Tibial nerve (tissue), 4 donors: ENCODE data around the gene HOXB13. TPM values are rescaled to one million over a fixed set of nuclear protein-coding genes. Genes with fewer than 3 reads are reported as not detected.

ENCODE experiments used
- DNase-seq, 2 donors: peaks; one replicate each; pipeline ENCODE4 v3.0.0-alpha.2; 2019; ENCODE audit warnings: low spot score in 2 of 2
- H3K27ac ChIP-seq, 4 donors: fragments of 200-600 bp; sonication (generic) in 3 of 4; one replicate each; pipeline ENCODE4 v1.5.1; 2017 to 2019; ENCODE audit warnings: mild to moderate bottlenecking in 1 of 4
- H3K27me3 ChIP-seq, 2 donors: fragments of 200-600 bp; sonication (generic) in 1 of 2; one replicate each; pipeline versions ENCODE4 v1.5.1 to v1.6.0; 2017 to 2019
- H3K36me3 ChIP-seq, 3 donors: fragments of 200-600 bp; sonication (generic); one replicate each; pipeline ENCODE4 v1.5.1; 2018 to 2019
- H3K4me1 ChIP-seq, 4 donors: fragments of 200-600 bp; sonication (generic) in 3 of 4; one replicate each; pipeline ENCODE4 v1.5.1; 2017 to 2019
- H3K4me3 ChIP-seq, 4 donors: fragments of 200-600 bp; sonication (generic) in 3 of 4; one replicate each; pipeline ENCODE4 v1.5.1; 2017 to 2019; ENCODE audit warnings: mild to moderate bottlenecking in 1 of 4, moderate library complexity in 1 of 4
- H3K9me3 ChIP-seq, 4 donors: fragments of 200-600 bp; sonication (generic) in 3 of 4; one replicate each; pipeline ENCODE4 v1.5.1; 2017 to 2019
- CTCF ChIP-seq, 5 experiments: fragments of 200-600 bp in 3 of 5; fragments of 450-650 bp in 2 of 5; sonication (generic) in 3 of 5; IDR thresholded peaks; one replicate each; pipeline ENCODE4 v1.5.1; 2016 to 2019; ENCODE audit warnings: antibody characterized with exemption in 5 of 5, mild to moderate bottlenecking in 3 of 5, moderate library complexity in 2 of 5
- EP300 ChIP-seq, 2 donors: sonication (generic); formaldehyde crosslinking; IDR thresholded peaks; one replicate each; pipeline ENCODE4 v1.6.1; 2017; ENCODE audit warnings: antibody characterized with exemption in 2 of 2, mild to moderate bottlenecking in 1 of 2
- POLR2A ChIP-seq, 2 donors: fragments of 450-650 bp; IDR thresholded peaks; one replicate each; pipeline ENCODE4 v1.6.1; 2017; ENCODE audit warnings: antibody characterized with exemption in 2 of 2, mild to moderate bottlenecking in 2 of 2, moderate library complexity in 2 of 2
- WGBS, 2 donors: methylation state at CpG; one replicate each; pipeline ENCODE4 v1.1.5; 2018; 5-methylcytosine and 5-hydroxymethylcytosine counted together
- total RNA-seq, 4 donors: library from RNA; depleted of rRNA; stranded (reverse); fragments of >200 nt; gene quantifications; one replicate each; pipeline ENCODE4 v1.1.0, GENCODE V29; 2016

HOXB13 gene
- total RNA-seq, 4 donors from 2014 or later = not detected

GRCh38 chr17:48729335-48730239 is 1.0 kb upstream of the HOXB13 start:
- DNase-seq = no peak
- WGBS, 2 donors = 6 to 7% methylated on average over 19 of the region's 19 CpGs
- Histone ChIP-seq H3K4me3 (no peak overlapping the region), H3K27me3 (peaks cover 0 to 100% of the 10 kb centered on the region in 2 donors), H3K36me3 (no peaks in the 10 kb centered on the region), H3K27ac (no peak overlapping the region), H3K9me3 (no peaks in the 10 kb centered on the region), H3K4me1 (peaks cover 0 to 37% (median 17%) of the 10 kb centered on the region in 4 donors)
- no peak for TF ChIP-seq POLR2A (IDR thresholded peaks at IDR 0.05)
- no peak for TF ChIP-seq CTCF (IDR thresholded peaks at IDR 0.05)
- TF ChIP-seq EP300 (IDR thresholded peaks at IDR 0.05) = no peak

GRCh38 chr17:48727415-48728175 is 955 bp downstream of the HOXB13 start:
- DNase-seq = no peak
- peaks cover 0 to 100% of the 10 kb centered on the region in 2 donors for H3K27me3 ChIP-seq
- no peaks in the 10 kb centered on the region for H3K9me3 ChIP-seq
- H3K4me3 ChIP-seq = no peak overlapping the region
- WGBS, 2 donors = 35 to 39% methylated on average over 9 of the region's 9 CpGs
- H3K27ac ChIP-seq = no peak overlapping the region
- no peaks in the 10 kb centered on the region for H3K36me3 ChIP-seq
- H3K4me1 ChIP-seq = peaks cover 0 to 45% (median 18%) of the 10 kb centered on the region in 4 donors
- TF ChIP-seq POLR2A (IDR thresholded peaks at IDR 0.05) (no peak), CTCF (IDR thresholded peaks at IDR 0.05) (no peak), EP300 (IDR thresholded peaks at IDR 0.05) (no peak)

- TF ChIP-seq CTCF (IDR thresholded peaks at IDR 0.05) (no peak), EP300 (IDR thresholded peaks at IDR 0.05) (no peak), POLR2A (IDR thresholded peaks at IDR 0.05) (no peak)
- Histone ChIP-seq H3K4me1 (peaks cover 0 to 48% (median 18%) of the 10 kb centered on the region in 4 donors), H3K4me3 (no peak overlapping the region), H3K36me3 (no peaks in the 10 kb centered on the region), H3K27me3 (peaks cover 0 to 100% of the 10 kb centered on the region in 2 donors), H3K27ac (no peak overlapping the region), H3K9me3 (no peaks in the 10 kb centered on the region)
- DNase-seq = no peak
- 9 to 15% methylated on average over 18 to 19 of the region's 20 CpGs for WGBS, 2 donors
Observed at GRCh38 chr17:48726916-48727286, 1.6 kb downstream of the HOXB13 start.

GRCh38 chr17:48726114-48726915 is 2.2 kb downstream of the HOXB13 start:
- DNase-seq = no peak
- Histone ChIP-seq H3K4me1 (peaks cover 0 to 48% (median 18%) of the 10 kb centered on the region in 4 donors), H3K27me3 (peaks cover 0 to 100% of the 10 kb centered on the region in 2 donors), H3K36me3 (no peaks in the 10 kb centered on the region), H3K27ac (no peak overlapping the region), H3K9me3 (no peaks in the 10 kb centered on the region), H3K4me3 (no peak overlapping the region)
- 13 to 15% methylated on average over 20 of the region's 20 CpGs for WGBS, 2 donors
- TF ChIP-seq EP300 (IDR thresholded peaks at IDR 0.05) (no peak), POLR2A (IDR thresholded peaks at IDR 0.05) (no peak), CTCF (IDR thresholded peaks at IDR 0.05) (no peak)
